Choroid plexus epithelial cell (primary cell): ENCODE data around the gene C20orf202.
A peak's percentile ranks its signal among the peaks of the same experiment; 100 is the strongest.

Experiments used
- DNase-seq: peaks from one replicate; pipeline ENCODE4 v3.0.0-alpha.2; 2010; ENCODE audit warnings: low read depth
- H3K4me3 ChIP-seq: 2 replicates; pipeline ENCODE4 v1.5.1; 2011; ENCODE audit warnings: low read depth, mild to moderate bottlenecking, control low read depth, low read length, moderate library complexity
- TF ChIP-seq, protein P1 (sequence below): conservative IDR thresholded peaks from 2 replicates; pipeline ENCODE4 v1.5.1; 2011; ENCODE audit warnings: low read depth, mild to moderate bottlenecking, control low read depth, inconsistent platforms, low read length, moderate library complexity

The C20orf202 gene

DNA sequence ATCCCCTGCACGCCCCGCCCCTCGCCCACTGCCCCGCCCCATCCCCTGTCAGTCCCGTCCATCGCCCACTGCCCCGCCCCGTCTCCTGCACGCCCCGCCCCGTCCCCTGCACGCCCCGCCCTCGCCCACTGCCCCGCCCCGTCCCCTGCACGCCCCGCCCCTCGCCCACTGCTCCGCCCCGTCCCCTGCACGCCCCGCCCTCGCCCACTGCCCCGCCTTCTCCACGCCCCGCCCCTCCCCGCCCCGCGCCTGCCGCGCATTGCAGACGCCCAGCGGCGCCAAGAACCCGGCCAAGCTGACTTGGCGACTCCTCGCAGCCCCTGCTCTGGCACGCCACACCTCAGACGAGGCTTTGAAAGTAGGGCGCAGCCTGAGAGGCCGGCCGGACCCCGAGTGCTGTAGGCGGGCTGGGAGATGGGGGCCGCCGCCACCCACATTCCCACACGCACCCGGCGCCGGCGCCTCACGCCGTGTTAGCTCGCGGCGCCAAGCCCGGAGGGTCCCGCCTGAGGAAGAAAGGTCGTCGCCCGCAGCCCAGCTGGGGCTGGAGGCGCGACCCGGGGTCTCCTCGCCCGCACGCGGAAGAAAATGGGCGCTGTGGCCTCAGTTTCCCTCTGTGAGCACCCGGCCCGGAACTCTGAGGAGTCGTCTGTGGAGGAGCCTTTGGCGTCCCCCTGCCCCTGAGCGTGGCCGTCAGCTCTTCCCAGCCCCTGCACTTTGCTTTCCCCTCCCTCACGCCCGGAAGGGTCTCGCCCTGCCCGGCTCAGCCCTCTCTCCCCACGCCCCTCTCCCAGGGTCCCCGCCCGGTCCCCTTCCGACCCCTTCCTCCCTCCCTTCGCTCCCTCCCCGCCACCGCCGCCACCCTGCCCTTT is 22.8 kb downstream of the C20orf202 start, which contains the start of gene RAD21L1:
Gene RAD21L1, plus strand, starts transcription at position 262 of the 872 bp plus-strand sequence. CDS start 2,410 bp downstream, outside the sequence.
- peak within 1 kb of the TSS; percentile 66 for H3K4me3 ChIP-seq
- TF ChIP-seq, protein P1, sequence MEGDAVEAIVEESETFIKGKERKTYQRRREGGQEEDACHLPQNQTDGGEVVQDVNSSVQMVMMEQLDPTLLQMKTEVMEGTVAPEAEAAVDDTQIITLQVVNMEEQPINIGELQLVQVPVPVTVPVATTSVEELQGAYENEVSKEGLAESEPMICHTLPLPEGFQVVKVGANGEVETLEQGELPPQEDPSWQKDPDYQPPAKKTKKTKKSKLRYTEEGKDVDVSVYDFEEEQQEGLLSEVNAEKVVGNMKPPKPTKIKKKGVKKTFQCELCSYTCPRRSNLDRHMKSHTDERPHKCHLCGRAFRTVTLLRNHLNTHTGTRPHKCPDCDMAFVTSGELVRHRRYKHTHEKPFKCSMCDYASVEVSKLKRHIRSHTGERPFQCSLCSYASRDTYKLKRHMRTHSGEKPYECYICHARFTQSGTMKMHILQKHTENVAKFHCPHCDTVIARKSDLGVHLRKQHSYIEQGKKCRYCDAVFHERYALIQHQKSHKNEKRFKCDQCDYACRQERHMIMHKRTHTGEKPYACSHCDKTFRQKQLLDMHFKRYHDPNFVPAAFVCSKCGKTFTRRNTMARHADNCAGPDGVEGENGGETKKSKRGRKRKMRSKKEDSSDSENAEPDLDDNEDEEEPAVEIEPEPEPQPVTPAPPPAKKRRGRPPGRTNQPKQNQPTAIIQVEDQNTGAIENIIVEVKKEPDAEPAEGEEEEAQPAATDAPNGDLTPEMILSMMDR, result no peak
- DNase-seq, result peak; percentile 85

DNA sequence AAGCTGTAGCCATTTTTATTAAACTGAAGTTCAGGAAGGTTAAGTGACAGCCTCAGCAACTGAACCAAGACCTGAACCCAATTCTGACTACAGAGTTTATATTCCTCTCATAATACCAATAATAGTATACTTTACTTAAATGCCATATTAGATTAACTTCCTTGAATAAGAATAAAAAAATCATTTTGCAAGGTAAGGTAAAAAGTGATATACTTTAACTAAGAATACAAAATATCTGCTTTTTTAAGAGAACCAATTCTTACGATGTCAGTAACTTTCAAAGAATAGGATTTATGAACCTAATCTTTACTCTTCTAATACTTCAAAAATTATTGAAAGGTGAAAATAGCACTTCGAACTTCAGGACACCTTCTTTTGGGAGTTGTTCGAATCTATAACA is 26.3 kb downstream of the C20orf202 start:
- TF ChIP-seq, protein P1, result no peak
- no peak for DNase-seq
- no peak overlapping the region for H3K4me3 ChIP-seq

DNA sequence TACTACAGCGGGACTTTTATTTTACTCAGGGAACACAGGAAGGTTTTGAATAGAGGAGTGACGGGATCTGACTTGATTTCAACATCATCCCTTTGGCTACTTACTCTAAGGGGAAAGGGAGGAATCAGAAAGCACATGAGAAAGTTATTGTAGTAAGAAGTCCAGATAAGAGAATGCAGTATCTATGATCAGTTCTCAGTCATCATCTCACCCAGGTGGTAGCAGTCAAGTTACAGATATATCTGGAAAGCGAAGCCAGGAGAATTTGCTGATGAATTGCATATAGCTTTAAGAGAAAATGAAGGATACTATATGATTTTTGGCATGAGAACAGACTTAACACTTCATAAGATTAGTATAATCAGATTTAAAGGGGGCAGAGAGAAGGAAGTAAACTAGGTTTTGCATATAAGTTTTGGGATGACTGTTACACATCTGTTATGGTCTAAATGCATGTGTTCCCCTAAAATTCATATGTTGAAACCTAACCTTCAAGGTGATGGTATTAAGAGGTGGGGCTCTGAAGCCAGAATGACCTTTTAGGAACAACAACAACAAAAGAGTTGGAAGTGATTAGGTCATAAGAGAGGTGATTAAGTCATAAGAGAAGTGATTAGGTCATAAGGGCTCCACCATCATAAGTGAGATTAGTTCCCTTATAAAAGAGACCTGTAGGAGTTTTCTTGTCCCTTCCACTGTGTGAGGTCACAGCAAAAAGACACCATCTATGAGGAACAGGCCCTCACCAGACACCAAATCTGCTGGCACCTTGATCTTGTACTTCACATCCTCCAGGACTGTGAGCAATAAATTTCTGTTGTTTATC is 29.2 kb downstream of the C20orf202 start:
- no peak overlapping the region for H3K4me3 ChIP-seq
- no peak for DNase-seq
- TF ChIP-seq, protein P1, result no peak

DNA sequence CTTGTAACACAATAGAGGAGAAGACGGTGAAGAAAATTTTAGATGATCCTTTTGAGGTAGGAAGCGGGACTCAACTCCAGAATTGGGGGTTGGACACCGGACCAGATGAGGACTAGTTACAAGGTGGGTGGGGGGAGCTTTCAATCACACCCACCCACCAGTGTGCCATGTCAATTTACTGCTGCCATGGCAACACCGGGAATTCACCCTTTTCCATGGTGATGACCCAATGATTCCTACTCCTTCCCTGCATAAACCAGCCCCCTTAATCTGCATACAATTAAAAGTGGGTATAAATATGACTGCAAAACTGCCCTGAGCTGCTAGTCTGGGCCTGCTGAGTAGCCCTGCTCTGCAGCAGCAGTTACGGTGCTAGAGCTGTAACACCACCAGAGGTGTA is 37.3 kb downstream of the C20orf202 start:
- DNase-seq, result no peak
- no peak overlapping the region for H3K4me3 ChIP-seq
- TF ChIP-seq, protein P1, result no peak

DNA sequence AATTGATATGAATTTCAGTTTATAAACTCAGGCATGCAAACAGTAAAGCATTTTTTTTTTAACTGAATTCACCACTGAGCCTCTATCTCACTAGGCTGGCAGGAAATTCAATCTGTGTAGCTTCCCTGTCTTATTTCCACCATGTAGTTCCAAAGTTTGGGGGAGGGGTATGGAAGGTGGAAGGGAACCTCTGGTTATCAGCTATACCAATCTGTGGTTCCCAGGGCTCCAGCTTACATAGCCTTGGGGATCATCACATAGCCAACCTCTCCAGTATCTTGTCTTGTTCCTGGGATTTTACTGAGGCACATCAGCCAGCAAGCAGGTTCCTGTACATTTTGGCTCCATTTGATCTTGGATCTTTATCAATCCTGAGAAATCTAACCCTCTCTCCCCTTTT is 38.2 kb downstream of the C20orf202 start:
- TF ChIP-seq, protein P1, result no peak
- no peak for DNase-seq
- H3K4me3 ChIP-seq, result no peak overlapping the region

DNA sequence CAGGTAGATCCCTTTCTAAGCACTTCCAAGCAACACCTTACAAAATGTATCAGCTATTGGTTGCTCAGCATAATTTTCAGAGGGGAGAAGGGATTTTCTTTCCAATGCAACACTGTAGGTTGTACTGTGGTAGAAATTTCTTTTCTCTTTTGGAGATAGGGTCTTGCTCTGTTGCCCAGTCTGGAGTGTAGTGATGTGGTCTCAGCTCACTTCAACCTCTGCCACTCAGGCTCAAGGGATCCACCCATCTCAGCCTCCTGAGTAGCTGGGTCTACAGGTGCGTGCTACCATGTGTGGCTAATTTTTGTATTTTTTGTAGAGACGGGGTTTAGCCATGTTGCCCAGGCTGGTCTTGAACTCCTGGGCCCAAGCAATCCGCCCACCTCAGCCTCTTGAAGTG is 38.8 kb downstream of the C20orf202 start:
- H3K4me3 ChIP-seq, result no peak overlapping the region
- TF ChIP-seq, protein P1, result no peak
- DNase-seq, result no peak
